ENCODE data around the gene BZW2. TPM values are rescaled to one million over a fixed set of nuclear protein-coding genes. Genes with fewer than 3 reads are reported as not detected.

The BZW2 gene
- total and polyA plus RNA-seq, 9 donors, result 17.2 to 41.0 (median 22.5) TPM

DNA sequence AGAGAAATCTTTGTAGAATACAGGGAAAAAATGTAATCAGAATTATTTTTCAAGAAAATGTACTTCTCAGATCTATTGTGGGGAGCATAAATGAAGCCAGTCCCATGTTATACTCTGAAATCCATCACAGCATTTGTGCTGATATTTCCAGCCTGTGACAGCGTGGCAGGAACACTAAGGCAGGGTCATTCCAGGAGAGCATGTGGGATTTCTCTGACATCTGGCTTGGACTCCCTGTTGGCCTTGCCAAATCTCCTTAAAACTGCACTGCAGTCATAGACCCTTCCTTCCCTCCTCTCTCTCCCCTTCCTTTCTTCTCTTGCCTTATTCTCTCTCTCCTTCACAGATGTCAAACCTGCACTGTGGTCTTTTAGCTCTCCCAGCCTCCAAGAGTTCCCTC, 101.1 kb downstream of the BZW2 start:
- 7 to 8% (median 7%) methylated on average over 1 of the region's 1 CpG for WGBS, 3 donors

DNA sequence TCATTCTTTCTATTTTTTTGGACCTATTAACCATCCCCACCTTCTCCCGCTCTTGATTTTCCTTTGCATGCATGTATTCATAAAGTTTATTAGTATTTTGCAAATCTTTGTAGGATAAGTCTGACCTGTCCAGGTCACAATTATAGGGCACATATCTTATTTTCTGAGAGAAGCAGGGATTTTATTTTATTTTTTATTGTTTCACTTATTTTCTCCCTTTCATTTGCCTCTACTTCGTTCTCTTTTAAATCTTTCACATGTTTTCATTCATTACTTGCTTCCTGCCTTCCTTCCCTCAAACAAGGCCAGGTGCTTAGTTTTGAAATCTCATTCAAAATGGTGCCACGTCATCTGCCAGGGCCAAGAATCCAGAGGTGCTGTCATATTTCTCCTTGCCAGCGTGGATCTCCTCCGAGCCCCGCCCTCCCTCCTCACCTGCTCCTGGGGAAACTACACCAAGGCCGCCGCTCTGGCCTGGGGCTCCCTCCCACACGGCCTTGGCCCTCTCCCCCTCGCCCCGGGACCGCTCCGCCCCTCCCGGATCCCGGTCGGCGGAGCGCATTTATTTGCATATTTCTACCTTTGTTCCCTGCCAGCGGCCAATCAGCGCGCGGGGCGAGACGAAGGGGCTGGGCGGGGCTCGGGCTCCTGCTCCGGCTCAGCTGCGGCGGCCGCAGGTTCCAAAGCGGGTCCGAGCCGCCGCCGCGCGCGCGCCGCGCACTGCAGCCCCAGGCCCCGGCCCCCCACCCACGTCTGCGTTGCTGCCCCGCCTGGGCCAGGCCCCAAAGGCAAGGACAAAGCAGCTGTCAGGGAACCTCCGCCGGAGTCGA, 107.3 kb downstream of the BZW2 start, which contains the start of gene TSPAN13:
TSS of gene TSPAN13 (plus strand) at position 654 of the 830 bp plus-strand sequence. CDS start 213 bp downstream, outside the sequence.
- Histone ChIP-seq H3K4me1 (ENCODE audit: insufficient read depth) (peaks cover 4% of the 10 kb centered on the region), H3K4me3 (peak within 1 kb of the TSS; percentile 43), H3K27ac (no peak within 1 kb of the TSS), H3K36me3 (no peaks in the 10 kb centered on the region), H3K9me3 (no peaks in the 10 kb centered on the region), H3K27me3 (no peaks in the 10 kb centered on the region)
- intact Hi-C loops (cut with DNase I), result no loop called here
- DNase-seq, result peak; percentile 51 to 76 (median 54)
- 3 to 5% (median 4%) methylated on average over 29 to 48 of the region's 48 CpGs for WGBS, 3 donors
- TF ChIP-seq, protein P1, sequence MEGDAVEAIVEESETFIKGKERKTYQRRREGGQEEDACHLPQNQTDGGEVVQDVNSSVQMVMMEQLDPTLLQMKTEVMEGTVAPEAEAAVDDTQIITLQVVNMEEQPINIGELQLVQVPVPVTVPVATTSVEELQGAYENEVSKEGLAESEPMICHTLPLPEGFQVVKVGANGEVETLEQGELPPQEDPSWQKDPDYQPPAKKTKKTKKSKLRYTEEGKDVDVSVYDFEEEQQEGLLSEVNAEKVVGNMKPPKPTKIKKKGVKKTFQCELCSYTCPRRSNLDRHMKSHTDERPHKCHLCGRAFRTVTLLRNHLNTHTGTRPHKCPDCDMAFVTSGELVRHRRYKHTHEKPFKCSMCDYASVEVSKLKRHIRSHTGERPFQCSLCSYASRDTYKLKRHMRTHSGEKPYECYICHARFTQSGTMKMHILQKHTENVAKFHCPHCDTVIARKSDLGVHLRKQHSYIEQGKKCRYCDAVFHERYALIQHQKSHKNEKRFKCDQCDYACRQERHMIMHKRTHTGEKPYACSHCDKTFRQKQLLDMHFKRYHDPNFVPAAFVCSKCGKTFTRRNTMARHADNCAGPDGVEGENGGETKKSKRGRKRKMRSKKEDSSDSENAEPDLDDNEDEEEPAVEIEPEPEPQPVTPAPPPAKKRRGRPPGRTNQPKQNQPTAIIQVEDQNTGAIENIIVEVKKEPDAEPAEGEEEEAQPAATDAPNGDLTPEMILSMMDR (IDR thresholded peaks at IDR 0.05), result no peak
- TF ChIP-seq EP300 (IDR thresholded peaks at IDR 0.05) (no peak), POLR2A (IDR thresholded peaks at IDR 0.05) (no peak)

More for the DNA sequence above, 101.1 kb downstream of the BZW2 start:
- TF ChIP-seq EP300 (IDR thresholded peaks at IDR 0.05), result no peak
- no peak for TF ChIP-seq POLR2A (IDR thresholded peaks at IDR 0.05)
- TF ChIP-seq, protein P1 (IDR thresholded peaks at IDR 0.05), result no peak
- Histone ChIP-seq H3K27me3 (no peaks in the 10 kb centered on the region), H3K9me3 (no peaks in the 10 kb centered on the region), H3K4me1 (ENCODE audit: insufficient read depth) (peaks cover 5% of the 10 kb centered on the region), H3K36me3 (no peaks in the 10 kb centered on the region), H3K27ac (no peak overlapping the region), H3K4me3 (no peak overlapping the region)
- intact Hi-C loops (cut with DNase I), result no loop called here
- peak in 3 of 5 donors; percentile 17 to 41 (median 32) for DNase-seq

DNA sequence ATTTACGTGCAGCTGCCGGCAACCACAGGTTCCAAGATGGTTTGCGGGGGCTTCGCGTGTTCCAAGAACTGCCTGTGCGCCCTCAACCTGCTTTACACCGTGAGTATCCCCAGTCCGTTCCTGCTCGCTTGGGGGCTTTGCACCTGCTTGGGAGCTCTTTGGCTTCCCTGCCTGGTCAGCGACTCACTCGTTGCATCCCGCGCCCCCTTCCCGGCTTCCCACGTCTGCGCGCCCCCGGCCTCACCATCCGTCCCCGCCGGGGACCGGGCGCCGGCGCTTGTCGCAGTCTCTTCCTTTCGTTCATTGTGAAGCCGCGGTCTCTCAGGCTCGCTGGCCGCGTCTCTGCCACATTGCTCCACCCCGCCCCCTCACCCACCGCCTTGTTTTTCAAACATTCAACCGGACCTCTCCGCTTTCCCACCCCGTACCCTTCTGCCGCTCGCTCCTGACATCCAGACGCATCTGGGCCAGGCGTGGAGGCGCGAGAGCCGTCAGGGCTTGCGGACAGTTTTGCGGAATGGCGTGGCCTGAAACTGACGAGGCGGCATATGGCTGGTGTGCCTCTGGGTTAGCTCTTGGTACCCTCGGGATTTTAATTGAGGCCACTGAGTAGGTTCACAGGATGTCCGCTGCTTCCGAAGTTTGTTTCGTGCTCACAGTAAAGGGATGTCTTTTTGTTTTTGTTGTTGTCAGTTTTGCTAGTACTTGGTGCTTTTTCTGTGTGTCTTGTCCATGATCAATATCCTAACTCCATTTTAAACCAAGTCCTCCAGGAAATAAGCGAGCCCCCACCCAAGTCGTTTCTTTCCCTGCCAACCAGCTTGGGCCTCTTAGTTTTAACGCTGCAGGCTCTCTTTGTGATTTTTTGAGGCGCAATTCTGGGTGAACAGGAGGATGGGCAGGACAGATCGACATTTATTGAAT, 108.2 kb downstream of the BZW2 start:
- no peaks in the 10 kb centered on the region for H3K27me3 ChIP-seq
- TF ChIP-seq, protein P1 (IDR thresholded peaks at IDR 0.05), result no peak
- TF ChIP-seq EP300 (IDR thresholded peaks at IDR 0.05) (no peak), POLR2A (IDR thresholded peaks at IDR 0.05) (no peak)
- H3K9me3 ChIP-seq, result no peaks in the 10 kb centered on the region
- no peaks in the 10 kb centered on the region for H3K36me3 ChIP-seq
- no peak overlapping the region for H3K27ac ChIP-seq
- H3K4me3 ChIP-seq, result peak overlapping the region; percentile 43
- peaks cover 4% of the 10 kb centered on the region for H3K4me1 ChIP-seq (ENCODE audit: insufficient read depth)
- intact Hi-C loops (cut with DNase I), result no loop called here
- 8 to 11% (median 9%) methylated on average over 58 of the region's 58 CpGs for WGBS, 3 donors
- peak in 3 of 5 donors; percentile 13 to 46 (median 29) for DNase-seq

DNA sequence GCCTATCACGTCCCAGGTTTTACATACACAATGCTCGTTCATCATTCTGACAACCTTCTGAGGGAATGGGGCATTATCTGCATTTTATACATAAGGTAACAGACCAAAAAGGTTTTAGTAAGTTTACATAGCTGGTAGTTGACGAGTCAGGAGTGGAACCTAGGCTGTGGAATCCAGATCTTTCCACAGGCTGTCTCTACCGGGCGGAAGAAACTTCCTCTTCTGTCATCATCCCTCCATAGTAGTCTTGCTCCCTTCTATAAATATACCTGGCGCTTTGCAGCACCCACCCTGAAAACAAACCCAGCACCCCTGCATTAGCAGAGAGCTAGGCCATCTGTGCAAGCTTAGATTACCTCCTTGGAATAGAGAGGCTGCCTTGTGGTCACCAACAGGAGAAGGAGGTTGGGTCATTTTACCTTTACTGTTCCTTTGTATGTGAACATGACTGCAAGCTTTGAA, 108.9 kb downstream of the BZW2 start:
- TF ChIP-seq, protein P1 (IDR thresholded peaks at IDR 0.05), result no peak
- TF ChIP-seq POLR2A (IDR thresholded peaks at IDR 0.05) (no peak), EP300 (IDR thresholded peaks at IDR 0.05) (no peak)
- intact Hi-C loops (cut with DNase I), result no loop called here
- 87 to 93% (median 89%) methylated on average over 6 of the region's 6 CpGs for WGBS, 3 donors
- Histone ChIP-seq H3K4me3 (no peak overlapping the region), H3K9me3 (no peaks in the 10 kb centered on the region), H3K36me3 (no peaks in the 10 kb centered on the region), H3K4me1 (ENCODE audit: insufficient read depth) (peaks cover 4% of the 10 kb centered on the region), H3K27ac (no peak overlapping the region), H3K27me3 (no peaks in the 10 kb centered on the region)
- no peak for DNase-seq
